Ovary (tissue), 3 donors: ENCODE results near the gene TAGLN2.

Experiments
- POLR2A ChIP-seq: fragments of 450-650 bp; IDR thresholded peaks from one replicate; pipeline ENCODE4 v1.6.1; 2017; ENCODE audit warnings: antibody characterized with exemption, mild to moderate bottlenecking, moderate library complexity
- TF ChIP-seq, protein P1 (sequence below), 3 donors: fragments of 450-650 bp in 2 of 3; fragments of 200-600 bp in 1 of 3; IDR thresholded peaks; one replicate each; pipeline versions ENCODE4 v1.5.1 to v1.8.0; 2016 to 2022; ENCODE audit warnings: antibody characterized with exemption in 3 of 3, mild to moderate bottlenecking in 1 of 3
- donor health status: DM: no; HTN: no; CAD: no.

DNA sequence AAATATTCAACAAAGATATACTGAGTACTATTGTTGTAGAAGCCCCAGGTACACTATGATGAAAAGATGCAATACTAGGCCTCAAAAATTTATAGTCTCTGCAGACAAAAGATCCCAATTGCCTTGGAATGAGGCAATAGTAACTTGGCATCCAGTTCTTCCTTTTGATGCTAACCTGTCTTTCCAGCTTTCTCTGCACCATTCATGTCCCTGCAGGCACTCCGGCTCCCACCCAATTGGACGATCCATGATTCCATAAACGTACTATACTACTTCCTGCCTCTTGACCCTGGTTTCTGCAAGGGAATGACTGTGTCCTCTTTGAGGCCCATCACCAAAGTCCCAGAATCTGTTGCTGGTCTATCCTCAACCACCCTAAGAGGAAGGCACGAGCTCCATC, 8.0 kb upstream of the TAGLN2 start:
- TF ChIP-seq, protein P1, sequence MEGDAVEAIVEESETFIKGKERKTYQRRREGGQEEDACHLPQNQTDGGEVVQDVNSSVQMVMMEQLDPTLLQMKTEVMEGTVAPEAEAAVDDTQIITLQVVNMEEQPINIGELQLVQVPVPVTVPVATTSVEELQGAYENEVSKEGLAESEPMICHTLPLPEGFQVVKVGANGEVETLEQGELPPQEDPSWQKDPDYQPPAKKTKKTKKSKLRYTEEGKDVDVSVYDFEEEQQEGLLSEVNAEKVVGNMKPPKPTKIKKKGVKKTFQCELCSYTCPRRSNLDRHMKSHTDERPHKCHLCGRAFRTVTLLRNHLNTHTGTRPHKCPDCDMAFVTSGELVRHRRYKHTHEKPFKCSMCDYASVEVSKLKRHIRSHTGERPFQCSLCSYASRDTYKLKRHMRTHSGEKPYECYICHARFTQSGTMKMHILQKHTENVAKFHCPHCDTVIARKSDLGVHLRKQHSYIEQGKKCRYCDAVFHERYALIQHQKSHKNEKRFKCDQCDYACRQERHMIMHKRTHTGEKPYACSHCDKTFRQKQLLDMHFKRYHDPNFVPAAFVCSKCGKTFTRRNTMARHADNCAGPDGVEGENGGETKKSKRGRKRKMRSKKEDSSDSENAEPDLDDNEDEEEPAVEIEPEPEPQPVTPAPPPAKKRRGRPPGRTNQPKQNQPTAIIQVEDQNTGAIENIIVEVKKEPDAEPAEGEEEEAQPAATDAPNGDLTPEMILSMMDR (IDR thresholded peaks at IDR 0.05), result no peak
- TF ChIP-seq POLR2A, result no peak
